Stimulated activated CD4-positive, alpha-beta T cell treated with anti-CD3 and anti-CD28 coated beads, Interleukin-2, amount 100 ng/mL, for 24 hours (primary cell): Measurements from ENCODE around the gene CCNL2.
A peak's percentile ranks its signal among the peaks of the same experiment; 100 is the strongest.
"Not testable (repeated sequence)": the region's sequence is repeated elsewhere in the genome, so short reads cannot be mapped to it uniquely, and the experiment has no call there.

Experiments used
- DNase-seq, 2 donors: peaks; one replicate each; pipeline ENCODE4 v3.0.0-alpha.2; 2020

The CCNL2 gene

GRCh38 chr1:1371746-1372711 is 27.1 kb downstream of the CCNL2 start:
- peak; percentile 85 to 86 for DNase-seq

DNA sequence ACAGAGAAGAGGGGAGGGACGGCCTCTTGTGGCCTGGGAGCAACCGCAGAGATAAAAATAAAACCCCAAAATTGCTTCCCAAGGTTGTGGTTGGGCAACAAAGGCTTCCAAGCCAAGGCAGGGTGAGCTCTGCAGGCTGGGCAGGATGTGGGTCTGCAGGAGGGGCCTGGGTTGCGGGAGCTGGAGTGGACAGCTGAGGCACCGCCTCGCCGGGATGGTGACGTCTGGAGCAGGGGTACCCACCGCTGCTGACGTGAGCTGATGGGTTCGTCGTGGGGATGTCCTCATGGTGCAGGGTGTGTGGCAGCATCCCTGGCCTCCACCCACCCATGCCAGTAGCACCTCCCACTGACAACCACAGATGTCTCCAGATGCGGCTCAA is 27.8 kb downstream of the CCNL2 start:
- no peak for DNase-seq

GRCh38 chr1:1370771-1371300 is 28.3 kb downstream of the CCNL2 start:
- DNase-seq = no peak

GRCh38 chr1:1370094-1370493 is 29.0 kb downstream of the CCNL2 start:
- not testable (repeated sequence) for DNase-seq

GRCh38 chr1:1367315-1367714 is 31.8 kb downstream of the CCNL2 start:
- no peak for DNase-seq

GRCh38 chr1:1366699-1367066 is 32.5 kb downstream of the CCNL2 start:
- DNase-seq = no peak

DNA sequence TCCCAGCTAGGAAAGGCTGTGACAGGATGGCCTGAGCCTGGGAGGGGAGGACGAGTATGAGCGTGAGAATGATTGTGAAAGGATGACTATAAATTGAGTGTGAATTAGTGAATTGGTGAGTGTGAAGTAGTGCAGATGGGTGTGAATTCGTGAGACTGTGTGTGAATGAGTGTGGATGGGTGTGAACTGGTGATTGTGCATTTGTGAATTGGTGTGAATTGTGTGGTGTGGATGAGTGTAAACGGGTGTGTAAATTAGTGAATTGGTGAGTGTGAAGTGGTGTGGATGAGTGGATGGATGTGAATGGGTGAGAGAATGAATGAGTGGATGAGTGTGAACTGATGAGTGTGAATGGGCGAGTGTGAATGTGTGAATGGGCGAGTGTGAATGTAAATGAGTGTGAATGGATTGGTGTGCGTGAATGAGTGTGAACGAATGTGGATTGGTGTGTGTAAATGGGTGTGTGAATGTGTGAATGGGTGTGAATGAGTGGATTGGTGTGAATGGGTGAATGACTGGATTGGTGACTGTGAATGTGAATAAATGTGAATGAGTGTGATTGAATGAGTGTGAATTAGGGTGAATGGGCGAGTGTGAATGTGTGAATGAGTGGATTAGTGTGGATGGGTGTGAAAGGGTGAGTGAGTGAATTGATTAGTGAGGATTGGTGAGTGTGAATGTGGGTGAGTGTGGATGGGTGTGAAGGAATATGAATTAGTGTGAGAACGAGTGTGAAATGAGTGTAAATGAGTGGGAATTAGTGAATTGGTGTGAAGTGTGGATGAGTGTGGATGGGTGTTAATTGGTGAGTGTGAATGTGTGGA is 33.0 kb downstream of the CCNL2 start:
- no peak for DNase-seq

DNA sequence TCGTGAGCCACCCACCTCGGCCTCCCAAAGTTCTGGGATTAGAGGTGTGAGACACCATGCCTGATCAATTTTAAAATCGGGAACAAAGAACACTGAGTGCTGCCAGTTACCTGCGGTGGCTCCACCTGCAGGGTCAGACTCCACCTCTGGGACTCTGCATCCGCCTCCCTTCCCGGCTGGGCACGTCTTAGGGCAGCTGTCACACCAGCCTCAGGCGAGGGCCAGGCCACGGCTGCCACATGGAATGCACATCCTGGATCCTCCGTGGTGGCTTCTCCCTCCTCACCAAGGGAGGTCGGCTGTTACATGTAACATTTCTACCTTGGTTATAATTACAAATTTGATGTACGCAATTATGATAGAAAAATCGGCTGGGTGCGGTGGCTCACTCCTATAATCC is 34.9 kb downstream of the CCNL2 start:
- DNase-seq = no peak

DNA sequence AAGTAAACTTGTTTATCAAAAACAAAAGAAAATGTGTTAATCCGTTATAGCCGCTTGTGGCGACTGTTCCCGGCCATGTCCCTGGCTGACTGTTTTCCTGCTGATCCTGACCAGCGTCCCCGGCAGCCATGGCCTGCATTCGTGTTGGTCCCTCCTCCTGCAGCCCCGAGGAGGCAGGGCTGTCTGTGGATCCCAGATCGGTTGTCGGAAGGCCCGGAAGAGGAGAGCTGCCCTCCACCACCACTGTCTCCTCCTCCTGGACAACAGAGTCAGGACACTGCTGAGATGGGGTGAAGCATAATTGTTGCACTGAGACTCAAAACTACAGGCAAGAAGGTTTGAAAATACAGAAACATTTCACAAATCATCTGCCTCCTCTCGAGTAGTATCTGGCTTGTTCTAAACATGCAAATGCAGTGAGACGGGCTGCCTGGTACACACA is 37.1 kb downstream of the CCNL2 start:
- DNase-seq = no peak

- DNase-seq = no peak
These were observed 37.7 kb downstream of the CCNL2 start for GRCh38 chr1:1361233-1361981.

- no peak for DNase-seq
These were observed 38.5 kb downstream of the CCNL2 start for GRCh38 chr1:1360506-1361169.

DNA sequence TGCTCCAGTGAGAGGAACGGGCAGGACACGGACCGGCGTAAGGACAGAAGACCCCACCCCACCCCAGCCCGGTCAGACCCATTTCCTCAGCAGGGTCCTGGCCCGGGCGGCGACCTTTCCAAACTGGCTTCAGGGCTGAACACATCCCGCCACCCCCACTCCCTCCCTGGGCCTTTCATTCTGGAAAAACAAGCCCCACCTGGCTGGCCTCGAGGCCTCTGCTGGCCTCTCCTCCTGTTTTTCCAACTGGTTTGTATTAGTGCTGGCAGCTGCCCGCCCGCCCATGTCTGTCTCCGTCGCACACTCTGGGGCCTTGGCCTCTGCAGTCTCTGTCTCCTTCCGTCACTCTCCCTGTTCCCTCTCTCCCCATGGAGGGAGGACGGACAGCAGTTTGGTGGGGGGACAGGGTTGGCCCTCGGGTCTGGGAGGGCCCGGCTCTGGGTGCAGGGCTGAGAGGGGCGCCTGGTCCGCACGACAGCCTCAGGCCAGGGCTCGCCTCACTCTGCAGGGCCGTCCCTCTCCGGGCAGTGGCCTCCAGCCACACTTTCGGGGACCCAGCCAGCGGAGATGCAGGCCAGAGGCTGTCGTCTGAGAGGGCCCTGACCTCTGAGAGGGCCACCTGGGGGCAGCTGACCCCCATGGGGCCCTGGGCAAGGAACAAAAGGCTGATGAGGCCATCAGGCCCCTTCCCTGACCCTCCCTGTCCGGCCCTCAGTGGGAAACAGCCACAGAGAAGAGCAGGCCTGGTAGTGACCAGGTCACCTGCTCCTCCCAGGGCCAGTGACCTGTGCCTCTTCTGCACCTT is 39.3 kb downstream of the CCNL2 start:
- no peak for DNase-seq

DNA sequence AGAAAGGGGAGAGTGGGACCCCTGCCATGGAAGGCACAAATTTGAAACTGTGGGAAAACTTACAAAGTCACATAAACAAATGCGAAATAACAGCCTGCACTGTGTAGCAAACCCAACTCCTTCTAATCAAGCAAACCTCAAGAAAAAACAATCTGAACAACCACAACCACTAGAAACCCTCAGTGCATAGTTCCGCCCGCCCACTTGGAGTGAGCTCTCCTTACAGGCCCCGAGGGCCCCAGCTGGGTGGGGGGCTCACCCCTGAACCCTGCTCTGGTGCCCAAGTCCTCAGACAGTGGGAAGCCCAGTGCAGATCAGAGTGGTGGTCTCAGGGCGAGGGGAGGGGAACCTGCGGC is 39.8 kb downstream of the CCNL2 start:
- DNase-seq = no peak

- no peak for DNase-seq
These were observed 40.5 kb downstream of the CCNL2 start, which contains the start of gene MXRA8 for GRCh38 chr1:1358433-1359271. Gene MXRA8 (minus strand): TSS chr1:1358555. CDS start chr1:1358504, 51 bp downstream.

DNA sequence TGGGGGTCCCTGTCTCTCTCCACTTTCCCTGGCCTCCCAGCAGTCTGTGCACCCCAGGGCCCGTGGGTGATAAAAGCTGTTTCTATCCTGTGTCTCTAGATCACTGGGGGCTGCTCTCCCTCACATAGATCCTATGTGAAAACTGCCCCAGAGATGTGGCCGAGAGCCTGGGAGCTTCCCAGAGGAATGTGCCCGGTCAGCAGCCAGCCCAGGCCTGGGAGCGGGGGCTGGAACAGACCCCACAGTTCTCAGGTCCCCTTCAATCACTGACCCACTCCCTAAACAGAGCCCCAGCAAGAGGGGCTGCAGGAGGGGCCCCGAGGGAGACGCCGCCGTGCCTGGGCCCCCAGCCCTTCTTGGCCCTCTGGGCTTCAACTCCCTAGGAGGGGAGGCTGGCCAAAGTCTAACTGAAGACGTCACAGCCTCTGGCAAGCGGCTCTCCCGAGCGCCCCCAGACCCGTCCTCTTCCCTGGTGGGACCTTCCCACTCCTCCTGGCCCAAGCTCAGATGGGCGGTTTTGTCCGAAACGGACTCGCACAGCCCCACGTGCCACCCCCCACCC is 41.2 kb downstream of the CCNL2 start:
- DNase-seq = no peak

GRCh38 chr1:1356796-1357401 is 42.2 kb downstream of the CCNL2 start:
- no peak for DNase-seq

DNA sequence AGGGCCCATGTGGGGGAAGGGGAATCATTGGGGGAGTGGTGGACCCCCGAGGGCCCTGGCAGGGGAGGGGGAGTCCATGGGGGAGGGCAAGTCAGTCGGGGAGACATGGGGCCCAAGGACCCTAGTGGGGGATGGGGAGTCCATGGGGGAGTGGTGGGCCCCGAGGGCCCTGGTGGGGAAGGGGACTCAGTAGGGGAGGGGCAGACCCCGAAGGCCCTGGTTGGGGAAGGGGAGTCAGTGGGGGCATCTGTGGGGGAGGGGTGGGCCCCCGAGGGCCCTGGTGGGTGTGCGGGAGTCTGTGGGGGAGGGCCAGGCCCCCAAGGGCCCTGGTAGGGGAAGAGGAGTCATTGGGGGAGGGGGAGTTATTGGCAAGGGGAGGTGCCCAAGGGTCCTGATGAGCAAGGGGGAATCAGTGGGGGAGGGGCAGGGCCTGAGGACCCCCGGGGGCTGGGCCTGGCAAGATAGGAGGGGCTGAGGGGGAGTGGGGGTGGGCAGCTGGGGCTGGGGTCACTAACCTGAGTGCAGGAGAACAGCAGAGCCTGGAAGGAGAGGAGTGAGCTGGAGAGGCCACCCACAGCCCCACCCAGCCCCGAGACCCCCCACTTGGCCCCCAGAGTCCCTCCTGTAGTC is 42.9 kb downstream of the CCNL2 start:
- no peak for DNase-seq

DNA sequence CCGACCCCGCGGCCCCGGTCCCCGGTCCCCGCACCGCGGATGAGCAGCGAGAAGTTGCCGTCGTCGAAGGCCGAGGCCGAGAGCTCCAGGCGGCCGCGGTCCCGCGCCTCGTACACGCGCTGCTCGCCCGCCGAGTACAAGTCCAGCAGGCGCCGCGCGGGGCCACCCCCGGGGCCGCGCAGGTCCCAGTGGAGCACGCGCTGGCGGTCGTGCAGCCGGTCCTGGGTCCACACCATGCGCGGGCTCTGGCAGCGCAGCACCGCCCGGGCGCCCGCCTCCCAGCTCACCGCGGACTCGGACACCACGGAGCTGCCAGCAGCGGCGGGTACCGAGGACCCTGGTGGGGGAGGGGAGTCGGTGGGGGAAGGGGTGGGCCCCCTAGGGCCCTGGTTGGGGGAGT is 43.7 kb downstream of the CCNL2 start:
- peak in 1 of 2 donors; percentile 40 for DNase-seq
